GM18505 (cell line): Measurements from ENCODE around the gene ZNF317.

Source experiments
- ATAC-seq: cut with Tn5 transposase; IDR thresholded peaks from one replicate; pipeline ENCODE4 v1.9.1; 2021; ENCODE audit not compliant: unreplicated experiment
- POLR2A ChIP-seq: IDR thresholded peaks from 4 replicates; pipeline ENCODE4 v1.6.1; 2011; ENCODE audit warnings: borderline replicate concordance; ENCODE audit not compliant: insufficient read depth, insufficient read length; ENCODE audit errors: extremely low read depth

Gene ZNF317

DNA sequence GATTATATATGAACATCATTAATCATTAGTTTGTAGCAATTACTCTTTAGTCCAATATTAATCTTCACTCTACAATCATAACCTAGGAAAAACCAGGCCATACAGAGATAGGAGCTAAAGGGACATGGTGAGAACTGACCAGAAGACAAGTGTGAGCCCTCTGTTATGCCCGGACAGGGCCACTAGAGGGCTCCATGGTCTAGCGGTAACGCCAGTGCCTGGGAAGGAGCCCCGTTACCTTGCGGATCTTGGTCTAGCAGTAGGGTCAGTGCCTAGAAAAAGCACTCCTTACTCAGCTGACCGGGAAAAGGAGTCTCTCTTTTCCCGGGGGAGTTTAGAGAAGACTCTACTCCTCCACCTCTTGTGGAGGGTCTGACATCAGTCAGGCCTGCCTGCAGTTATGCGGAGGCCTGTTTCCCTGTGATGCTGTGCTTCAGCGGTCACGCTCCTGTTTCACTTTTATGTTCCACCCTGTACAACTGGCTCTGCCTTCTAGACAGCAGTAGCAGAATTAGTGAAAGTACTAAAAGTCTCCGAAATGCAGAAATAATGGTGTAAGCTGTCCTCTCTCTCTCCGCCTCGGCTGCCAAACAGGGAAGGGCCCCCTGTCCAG lies 65.4 kb downstream of the ZNF317 start:
- ATAC-seq, result no peak
- no peak for TF ChIP-seq POLR2A
